Ishikawa (cell line): Measurements from ENCODE around the gene TNNC1.

Experiments
- CEBPB ChIP-seq: IDR thresholded peaks from 2 replicates; pipeline ENCODE4 v1.6.1; 2012
- CREB1 ChIP-seq: IDR thresholded peaks from 2 replicates; pipeline ENCODE4 v1.6.1; 2012; ENCODE audit warnings: low read depth
- EGR1 ChIP-seq: IDR thresholded peaks from 2 replicates; pipeline ENCODE4 v1.6.1; 2012
- EP300 ChIP-seq: IDR thresholded peaks from 2 replicates; pipeline ENCODE4 v1.6.1; 2012; ENCODE audit warnings: borderline replicate concordance
- FOXM1 ChIP-seq: IDR thresholded peaks from 2 replicates; pipeline ENCODE4 v1.6.1; 2012; ENCODE audit warnings: low read depth, borderline replicate concordance
- NFIC ChIP-seq: IDR thresholded peaks from 2 replicates; pipeline ENCODE4 v1.6.1; 2012
- RAD21 ChIP-seq: IDR thresholded peaks from 2 replicates; pipeline ENCODE4 v1.6.1; 2012; ENCODE audit warnings: low read depth
- TAF1 ChIP-seq: IDR thresholded peaks from 2 replicates; pipeline ENCODE4 v1.6.1; 2012; ENCODE audit warnings: low read depth, mild to moderate bottlenecking
- TCF12 ChIP-seq: IDR thresholded peaks from 2 replicates; pipeline ENCODE4 v1.6.1; 2012; ENCODE audit warnings: low read depth
- TEAD4 ChIP-seq: IDR thresholded peaks from 2 replicates; pipeline ENCODE4 v1.6.1; 2012
- YY1 ChIP-seq: IDR thresholded peaks from 2 replicates; pipeline ENCODE4 v1.6.1; 2012; ENCODE audit warnings: low read depth
- ZBTB7A ChIP-seq: IDR thresholded peaks from 2 replicates; pipeline ENCODE4 v1.6.1; 2012; ENCODE audit warnings: low read depth
- TF ChIP-seq, protein P1 (sequence below): IDR thresholded peaks from 2 replicates; pipeline ENCODE4 v1.6.1; 2012
- TF ChIP-seq, protein P2 (sequence below): IDR thresholded peaks from 2 replicates; pipeline ENCODE4 v1.6.1; 2012; ENCODE audit warnings: low read depth, mild to moderate bottlenecking

TNNC1 gene

DNA sequence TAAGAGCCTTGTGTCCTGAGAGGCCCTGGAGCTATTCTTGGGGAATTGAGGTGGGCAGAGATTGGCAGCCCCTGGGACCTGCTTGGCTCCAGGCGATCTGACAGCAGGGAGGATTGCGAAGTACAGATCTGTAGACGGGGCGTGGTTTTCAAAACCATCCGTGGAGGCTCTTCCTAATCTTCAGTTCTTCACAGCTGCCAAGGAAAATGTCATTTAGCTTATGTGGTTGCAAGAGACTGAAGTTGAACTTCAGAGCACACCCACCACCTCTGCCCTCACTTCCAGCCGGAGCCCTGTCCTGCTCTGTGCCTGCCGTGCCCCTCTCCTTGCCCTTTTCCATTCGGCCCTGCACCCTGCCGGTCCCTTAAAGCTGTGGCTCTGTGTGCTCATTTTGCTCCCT lies 14.5 kb upstream of the TNNC1 start:
- TF ChIP-seq TEAD4 (no peak), TCF12 (no peak), ZBTB7A (no peak), TAF1 (no peak), NFIC (no peak), FOXM1 (no peak), EGR1 (no peak), CEBPB (no peak), EP300 (no peak), CREB1 (no peak)
- TF ChIP-seq, protein P1, sequence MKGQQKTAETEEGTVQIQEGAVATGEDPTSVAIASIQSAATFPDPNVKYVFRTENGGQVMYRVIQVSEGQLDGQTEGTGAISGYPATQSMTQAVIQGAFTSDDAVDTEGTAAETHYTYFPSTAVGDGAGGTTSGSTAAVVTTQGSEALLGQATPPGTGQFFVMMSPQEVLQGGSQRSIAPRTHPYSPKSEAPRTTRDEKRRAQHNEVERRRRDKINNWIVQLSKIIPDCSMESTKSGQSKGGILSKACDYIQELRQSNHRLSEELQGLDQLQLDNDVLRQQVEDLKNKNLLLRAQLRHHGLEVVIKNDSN = no peak
- TF ChIP-seq, protein P2, sequence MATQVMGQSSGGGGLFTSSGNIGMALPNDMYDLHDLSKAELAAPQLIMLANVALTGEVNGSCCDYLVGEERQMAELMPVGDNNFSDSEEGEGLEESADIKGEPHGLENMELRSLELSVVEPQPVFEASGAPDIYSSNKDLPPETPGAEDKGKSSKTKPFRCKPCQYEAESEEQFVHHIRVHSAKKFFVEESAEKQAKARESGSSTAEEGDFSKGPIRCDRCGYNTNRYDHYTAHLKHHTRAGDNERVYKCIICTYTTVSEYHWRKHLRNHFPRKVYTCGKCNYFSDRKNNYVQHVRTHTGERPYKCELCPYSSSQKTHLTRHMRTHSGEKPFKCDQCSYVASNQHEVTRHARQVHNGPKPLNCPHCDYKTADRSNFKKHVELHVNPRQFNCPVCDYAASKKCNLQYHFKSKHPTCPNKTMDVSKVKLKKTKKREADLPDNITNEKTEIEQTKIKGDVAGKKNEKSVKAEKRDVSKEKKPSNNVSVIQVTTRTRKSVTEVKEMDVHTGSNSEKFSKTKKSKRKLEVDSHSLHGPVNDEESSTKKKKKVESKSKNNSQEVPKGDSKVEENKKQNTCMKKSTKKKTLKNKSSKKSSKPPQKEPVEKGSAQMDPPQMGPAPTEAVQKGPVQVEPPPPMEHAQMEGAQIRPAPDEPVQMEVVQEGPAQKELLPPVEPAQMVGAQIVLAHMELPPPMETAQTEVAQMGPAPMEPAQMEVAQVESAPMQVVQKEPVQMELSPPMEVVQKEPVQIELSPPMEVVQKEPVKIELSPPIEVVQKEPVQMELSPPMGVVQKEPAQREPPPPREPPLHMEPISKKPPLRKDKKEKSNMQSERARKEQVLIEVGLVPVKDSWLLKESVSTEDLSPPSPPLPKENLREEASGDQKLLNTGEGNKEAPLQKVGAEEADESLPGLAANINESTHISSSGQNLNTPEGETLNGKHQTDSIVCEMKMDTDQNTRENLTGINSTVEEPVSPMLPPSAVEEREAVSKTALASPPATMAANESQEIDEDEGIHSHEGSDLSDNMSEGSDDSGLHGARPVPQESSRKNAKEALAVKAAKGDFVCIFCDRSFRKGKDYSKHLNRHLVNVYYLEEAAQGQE = no peak

DNA sequence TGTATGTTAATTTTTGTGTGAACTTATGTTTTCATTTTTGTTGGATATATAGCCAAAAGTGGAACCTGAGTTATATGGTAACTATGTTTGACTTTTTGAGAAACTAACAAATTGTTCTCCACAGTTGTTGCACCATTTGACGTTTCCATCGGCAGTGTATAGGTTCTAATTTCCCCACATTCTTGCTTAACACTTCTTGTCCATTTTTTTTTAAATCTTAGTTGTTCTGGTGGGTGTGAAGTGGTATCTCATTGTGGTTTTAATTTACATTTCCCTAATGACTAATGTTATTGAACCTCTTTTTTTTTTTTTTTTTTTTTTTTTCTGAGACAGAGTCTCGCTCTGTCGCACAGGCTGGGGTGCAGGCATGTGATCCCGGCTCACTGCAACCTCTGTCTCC lies 9.6 kb upstream of the TNNC1 start:
- no peak for TF ChIP-seq TCF12

DNA sequence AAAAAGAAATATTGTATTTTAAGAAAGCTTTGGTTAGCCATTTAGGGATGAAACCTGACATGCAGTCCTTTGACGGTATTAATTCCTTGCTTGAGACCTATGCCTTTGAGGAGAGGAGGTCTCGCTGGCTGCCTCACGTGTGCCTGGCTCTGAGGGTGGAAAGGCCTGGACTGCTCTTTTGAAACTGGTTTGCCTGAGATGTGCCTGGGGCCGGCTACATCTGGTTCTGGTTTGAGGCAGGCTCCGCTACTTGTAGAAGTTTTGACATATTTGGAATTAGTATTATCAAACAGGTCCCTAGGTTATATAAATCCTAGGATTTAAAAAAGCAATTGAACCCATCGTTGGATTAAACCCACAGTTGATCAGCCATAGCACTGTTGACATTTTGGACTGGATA lies 8.0 kb upstream of the TNNC1 start:
- TF ChIP-seq TAF1 (no peak), RAD21 (no peak), TEAD4 (no peak)

DNA sequence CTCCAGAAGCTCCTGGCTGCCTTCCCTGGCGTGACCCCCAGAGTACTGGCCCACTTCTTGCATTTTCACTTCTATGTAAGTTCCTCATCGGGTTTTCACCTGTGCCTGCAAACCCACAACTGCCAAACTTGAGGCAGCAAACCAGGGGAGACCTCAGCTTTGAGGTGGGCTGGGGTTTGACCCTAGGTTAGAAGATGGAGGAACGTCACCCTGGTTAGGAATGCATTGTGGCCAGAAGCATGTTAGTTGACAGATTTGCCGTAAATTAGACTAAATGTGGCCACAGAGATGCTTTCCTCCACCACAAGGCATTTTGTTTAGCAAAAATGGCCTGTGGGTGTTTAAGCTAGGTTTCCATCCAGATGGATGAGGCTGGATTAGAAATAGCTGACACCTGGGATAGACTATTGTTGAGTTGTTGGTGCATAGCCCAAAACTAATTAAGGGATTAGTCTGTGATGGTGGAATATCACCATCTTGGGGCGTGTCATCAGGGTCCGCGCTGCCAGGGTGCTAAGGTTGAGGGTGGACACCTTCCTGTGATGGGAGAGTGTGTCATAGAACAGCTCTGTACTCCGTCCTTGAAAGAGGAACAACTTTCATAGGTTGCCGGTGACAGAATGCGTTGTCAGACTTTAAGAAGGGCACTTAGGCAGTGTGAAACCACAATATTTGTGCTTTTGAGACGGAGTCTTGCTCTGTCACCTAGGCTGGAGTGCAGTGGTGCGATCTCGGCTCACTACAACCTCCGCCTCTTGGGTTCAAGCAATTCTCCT lies 5.1 kb upstream of the TNNC1 start:
- no peak for TF ChIP-seq RAD21
- no peak for TF ChIP-seq CEBPB
- TF ChIP-seq TAF1 = no peak
- no peak for TF ChIP-seq FOXM1
- TF ChIP-seq, protein P2 = no peak
- no peak for TF ChIP-seq TEAD4
- TF ChIP-seq YY1 = no peak
- no peak for TF ChIP-seq CREB1
- TF ChIP-seq, protein P1 = no peak
- TF ChIP-seq NFIC = no peak

DNA sequence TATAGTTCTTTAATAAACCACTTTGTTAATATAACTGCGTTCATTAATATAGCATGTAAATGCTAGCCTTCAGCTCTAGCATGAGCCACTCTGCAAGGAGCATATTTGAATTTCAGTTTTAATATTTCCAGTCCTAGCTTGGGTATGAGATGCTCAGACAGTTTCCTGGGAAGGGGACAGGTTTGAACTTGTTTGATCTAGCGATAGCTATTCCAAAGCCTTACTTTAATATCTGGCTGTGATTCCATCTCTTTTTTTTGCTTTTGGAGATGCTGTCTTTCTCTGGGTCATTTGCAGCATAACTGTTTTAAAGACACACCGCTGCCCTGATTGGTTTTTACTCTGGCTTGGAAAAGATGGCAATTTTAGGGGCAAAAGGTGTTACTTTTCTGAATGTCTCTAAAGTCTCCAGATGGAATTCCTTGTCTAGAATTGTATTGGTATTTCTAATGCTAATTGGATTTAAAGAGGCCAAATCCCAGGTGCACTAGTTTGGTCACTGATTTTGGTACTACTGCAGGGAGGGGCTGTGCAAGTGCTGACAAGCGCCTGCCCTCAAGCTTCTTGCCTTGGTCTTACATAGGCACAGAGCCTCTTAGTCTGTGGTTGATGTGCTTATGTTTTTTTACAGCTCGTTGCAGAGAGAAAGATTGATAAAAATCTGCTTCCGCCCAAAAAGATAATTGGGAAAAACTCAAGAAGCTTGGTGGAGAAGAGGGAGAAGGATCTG lies 4.4 kb upstream of the TNNC1 start:
- TF ChIP-seq CREB1 = no peak
- TF ChIP-seq, protein P1 = no peak

DNA sequence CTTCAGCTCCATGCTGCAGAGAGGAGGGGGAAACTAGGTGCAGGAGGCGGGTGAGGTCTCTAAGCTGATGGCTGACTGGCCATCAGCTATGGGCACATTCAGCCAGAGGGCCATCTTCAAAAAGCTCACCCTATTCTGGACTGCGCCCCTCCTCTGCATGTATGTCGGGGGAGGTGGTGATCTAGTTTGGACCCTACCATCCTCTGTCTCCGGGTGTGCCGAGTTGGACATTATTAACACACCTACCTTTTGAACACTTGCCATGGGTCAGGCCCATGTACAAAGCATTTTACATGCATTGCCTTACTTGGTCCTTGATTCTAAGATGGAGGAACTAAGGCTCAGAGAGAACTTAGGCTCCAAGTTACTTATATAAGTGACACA lies 3.0 kb upstream of the TNNC1 start:
- TF ChIP-seq CREB1 (no peak), YY1 (no peak), TCF12 (no peak), NFIC (no peak)
- TF ChIP-seq, protein P2 = no peak
- TF ChIP-seq, protein P1 = no peak
